ENCODE results near the gene TNRC18.
"Not testable (repeated sequence)": the region's sequence is repeated elsewhere in the genome, so short reads cannot be mapped to it uniquely, and the experiment has no call there.

TNRC18 gene

DNA sequence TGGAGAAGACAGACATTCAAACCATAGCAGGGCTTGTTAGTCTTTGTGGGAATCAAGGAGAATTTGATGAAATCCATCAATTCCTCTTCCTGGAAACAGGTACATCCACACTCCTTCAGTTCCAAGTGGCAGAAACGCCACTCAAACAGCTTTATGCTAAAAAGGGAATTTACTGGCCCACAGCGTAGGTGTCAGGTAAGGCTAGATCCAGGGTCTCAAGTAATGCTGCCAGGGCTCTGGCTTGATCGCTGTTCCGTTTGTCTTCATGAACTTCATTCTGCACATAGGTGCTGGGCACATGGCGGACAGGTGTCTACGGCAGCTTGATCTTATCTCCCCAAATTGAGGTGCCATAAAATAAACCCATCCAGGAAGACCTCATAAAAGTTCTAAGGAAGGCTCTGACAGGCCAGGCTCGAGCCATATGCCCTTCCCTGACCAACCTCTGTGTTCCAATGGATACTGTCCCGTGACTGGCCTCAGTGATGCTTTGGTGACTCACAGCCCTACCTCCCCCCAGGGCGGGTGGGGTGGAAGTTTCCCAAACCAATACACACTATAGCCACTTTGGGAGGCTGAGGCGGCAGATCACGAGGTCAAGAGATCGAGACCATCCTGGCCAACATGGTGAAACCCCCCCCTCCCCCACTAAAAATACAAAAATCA, 153.5 kb downstream of the TNRC18 start:
- not testable (repeated sequence) for H3K23ac ChIP-seq (ENCODE audit: low read length); H4K5ac ChIP-seq (ENCODE audit: low read length); H3K18ac ChIP-seq (ENCODE audit: low read length); H3K56ac ChIP-seq (ENCODE audit: low read length); H3K79me2 ChIP-seq (ENCODE audit: control insufficient read depth, insufficient read depth, low read length); H2BK5ac ChIP-seq (ENCODE audit: low read length); H3K4me2 ChIP-seq (ENCODE audit: low read length); H4K8ac ChIP-seq (ENCODE audit: low read depth, low read length); H2BK15ac ChIP-seq (replicated peaks; ENCODE audit: low read depth); DNase-seq; H3K4me3 ChIP-seq (ENCODE audit: low read length); H2BK120ac ChIP-seq (ENCODE audit: low read depth, low read length); H3K79me1 ChIP-seq (ENCODE audit: low read length); H3K4me1 ChIP-seq (ENCODE audit: control insufficient read depth, low read depth, low read length); H3K9ac ChIP-seq (ENCODE audit: low read length); H3K4ac ChIP-seq (ENCODE audit: low read depth, low read length); H2AK5ac ChIP-seq (ENCODE audit: low read length); H3K36me3 ChIP-seq (ENCODE audit: control insufficient read depth, insufficient read depth, low read length); H3K27ac ChIP-seq (ENCODE audit: low read depth, low read length); H3K27me3 ChIP-seq (ENCODE audit: insufficient read depth, low read length, poor library complexity)
- no CpG with 5 or more reads among the region's 12 CpGs for WGBS (ENCODE audit: extremely low coverage, insufficient coverage, low lambda C conversion rate)

DNA sequence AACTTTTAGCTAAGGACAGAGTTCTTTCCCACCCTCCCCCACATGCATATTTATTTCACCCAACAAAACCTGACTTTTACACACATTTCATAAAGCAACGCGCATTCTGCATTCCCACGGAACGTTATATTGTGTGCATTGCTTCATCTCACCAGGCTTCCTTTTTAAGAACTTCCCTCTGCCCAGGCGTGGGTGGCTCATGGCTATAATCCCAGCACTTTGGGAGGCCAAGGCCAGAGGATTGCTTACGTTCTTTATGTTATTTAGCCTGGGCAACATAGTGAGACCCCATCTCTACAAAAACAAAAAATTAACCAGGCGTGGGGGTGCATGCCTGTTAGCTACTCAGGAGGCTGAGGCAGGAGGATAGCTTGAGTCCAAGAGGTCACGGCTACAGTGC, 155.8 kb downstream of the TNRC18 start:
- H4K5ac ChIP-seq (ENCODE audit: low read length); H3K4me1 ChIP-seq (ENCODE audit: control insufficient read depth, low read depth, low read length); H3K36me3 ChIP-seq (ENCODE audit: control insufficient read depth, insufficient read depth, low read length); H2AK5ac ChIP-seq (ENCODE audit: low read length); H2BK5ac ChIP-seq (ENCODE audit: low read length); H3K23ac ChIP-seq (ENCODE audit: low read length); H3K79me1 ChIP-seq (ENCODE audit: low read length); H2BK120ac ChIP-seq (ENCODE audit: low read depth, low read length); H3K56ac ChIP-seq (ENCODE audit: low read length); H3K79me2 ChIP-seq (ENCODE audit: control insufficient read depth, insufficient read depth, low read length); H3K18ac ChIP-seq (ENCODE audit: low read length); H3K9ac ChIP-seq (ENCODE audit: low read length); H3K4me2 ChIP-seq (ENCODE audit: low read length); H3K4me3 ChIP-seq (ENCODE audit: low read length); H3K27me3 ChIP-seq (ENCODE audit: insufficient read depth, low read length, poor library complexity); H3K27ac ChIP-seq (ENCODE audit: low read depth, low read length); H4K8ac ChIP-seq (ENCODE audit: low read depth, low read length); H2BK15ac ChIP-seq (replicated peaks; ENCODE audit: low read depth); H3K4ac ChIP-seq (ENCODE audit: low read depth, low read length); DNase-seq: not testable (repeated sequence)
- no CpG with 5 or more reads among the region's 8 CpGs for WGBS (ENCODE audit: extremely low coverage, insufficient coverage, low lambda C conversion rate)

DNA sequence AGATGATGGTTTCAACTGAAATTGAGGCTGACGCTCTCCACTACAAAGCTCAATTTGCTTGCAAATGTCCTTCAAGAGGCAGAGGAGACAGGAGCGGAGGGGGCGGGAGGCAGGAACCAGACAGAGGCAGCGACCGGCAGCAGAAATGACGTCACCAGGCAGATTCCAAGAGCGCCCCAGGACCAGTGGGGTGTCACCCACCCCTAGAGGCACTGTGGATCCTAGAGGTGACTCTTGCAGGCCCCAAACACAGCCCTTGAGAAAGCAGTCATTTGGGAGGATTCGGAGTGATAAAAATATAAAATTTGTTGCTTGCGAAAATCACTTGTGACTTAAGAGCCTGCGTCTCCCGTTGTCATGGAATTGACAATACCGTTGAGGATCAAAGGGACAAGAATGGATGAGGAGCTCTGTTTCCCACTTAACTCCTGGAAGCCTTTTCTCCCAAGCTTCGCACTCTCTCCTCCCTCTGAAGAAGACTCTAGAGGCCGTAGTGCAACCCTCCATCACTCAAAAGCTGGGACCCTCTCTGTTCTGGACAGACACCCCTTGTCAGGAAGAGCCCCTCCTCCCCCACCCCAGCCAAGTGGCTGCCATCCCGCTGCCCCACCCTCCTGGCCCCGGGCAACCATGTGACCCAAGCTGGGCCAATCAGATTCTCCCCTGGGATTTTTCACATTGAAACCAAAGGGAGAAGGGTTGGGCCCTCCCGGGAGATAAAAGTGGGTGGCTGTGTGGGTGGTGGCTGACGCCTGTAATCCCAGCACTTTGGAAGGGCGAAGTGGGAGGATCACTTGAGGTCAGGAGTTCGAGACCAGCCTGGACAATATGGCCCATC, 157.2 kb downstream of the TNRC18 start:
- H2BK120ac ChIP-seq (ENCODE audit: low read depth, low read length), result no peak overlapping the region
- H3K79me1 ChIP-seq (ENCODE audit: low read length), result no peaks in the 10 kb centered on the region
- WGBS (ENCODE audit: extremely low coverage, insufficient coverage, low lambda C conversion rate), result no CpG with 5 or more reads among the region's 20 CpGs
- no peak overlapping the region for H4K5ac ChIP-seq (ENCODE audit: low read length)
- H3K27me3 ChIP-seq (ENCODE audit: insufficient read depth, low read length, poor library complexity), result no peaks in the 10 kb centered on the region
- H3K79me2 ChIP-seq (ENCODE audit: control insufficient read depth, insufficient read depth, low read length), result no peaks in the 10 kb centered on the region
- DNase-seq, result peak; percentile 72
- no peak overlapping the region for H3K4me3 ChIP-seq (ENCODE audit: low read length)
- H3K56ac ChIP-seq (ENCODE audit: low read length), result no peak overlapping the region
- H3K9ac ChIP-seq (ENCODE audit: low read length), result no peak overlapping the region
- H3K4me1 ChIP-seq (ENCODE audit: control insufficient read depth, low read depth, low read length), result no peaks in the 10 kb centered on the region
- no peak overlapping the region for H3K27ac ChIP-seq (ENCODE audit: low read depth, low read length)
- H3K4me2 ChIP-seq (ENCODE audit: low read length), result no peak overlapping the region
- H4K8ac ChIP-seq (ENCODE audit: low read depth, low read length), result no peak overlapping the region
- H3K4ac ChIP-seq (ENCODE audit: low read depth, low read length), result no peak overlapping the region
- H3K36me3 ChIP-seq (ENCODE audit: control insufficient read depth, insufficient read depth, low read length), result no peaks in the 10 kb centered on the region
- H3K23ac ChIP-seq (ENCODE audit: low read length), result no peak overlapping the region
- H2BK5ac ChIP-seq (ENCODE audit: low read length), result no peak overlapping the region
- H2BK15ac ChIP-seq (replicated peaks; ENCODE audit: low read depth), result no peak overlapping the region
- H3K18ac ChIP-seq (ENCODE audit: low read length), result no peak overlapping the region
- no peak overlapping the region for H2AK5ac ChIP-seq (ENCODE audit: low read length)

DNA sequence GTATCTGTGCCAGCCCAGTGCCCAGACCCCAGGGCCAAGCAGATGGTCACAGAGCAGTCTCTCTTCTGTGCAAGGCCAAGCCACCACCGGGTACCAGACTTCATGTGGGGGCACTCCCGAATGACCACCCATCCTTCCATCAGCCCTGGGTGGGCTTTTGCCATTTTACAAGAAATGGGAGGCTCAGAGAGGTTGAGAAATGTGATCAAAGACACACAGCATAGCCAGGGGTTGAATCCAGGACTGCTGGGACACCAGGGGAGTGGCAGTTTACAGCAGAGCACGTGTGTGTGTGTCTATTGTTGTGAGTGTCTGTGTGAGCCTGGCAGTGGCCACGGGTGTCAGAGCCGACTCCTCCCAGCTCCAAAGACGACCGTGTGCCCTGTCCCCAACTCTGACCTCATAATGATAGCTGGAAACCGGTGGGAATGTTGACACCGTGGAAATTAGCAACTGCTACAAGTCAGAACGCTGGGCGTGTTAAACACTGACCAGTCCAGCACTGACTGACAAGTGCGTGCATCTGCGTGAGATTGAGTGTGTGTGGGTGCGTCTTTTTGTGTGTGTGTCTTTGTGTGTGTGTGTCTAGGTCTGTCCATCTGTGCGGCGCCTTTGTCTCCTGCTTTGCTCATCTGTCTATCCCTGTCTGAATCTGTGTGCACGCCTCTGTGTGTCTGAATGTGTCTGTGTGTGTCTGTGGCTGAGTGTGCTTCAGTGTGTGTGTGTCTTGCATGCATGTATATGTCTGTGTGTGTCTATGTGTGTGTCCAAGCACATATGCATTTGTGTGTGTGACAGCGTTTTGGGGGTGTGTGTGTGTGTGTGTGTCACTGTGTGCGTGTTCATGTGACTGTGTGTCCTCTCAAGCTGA, 158.1 kb downstream of the TNRC18 start:
- Histone ChIP-seq H3K18ac (ENCODE audit: low read length) (no peak overlapping the region), H3K4me3 (ENCODE audit: low read length) (no peak overlapping the region), H2BK15ac (replicated peaks; ENCODE audit: low read depth) (no peak overlapping the region), H4K8ac (ENCODE audit: low read depth, low read length) (no peak overlapping the region), H3K9ac (ENCODE audit: low read length) (no peak overlapping the region), H3K36me3 (ENCODE audit: control insufficient read depth, insufficient read depth, low read length) (no peaks in the 10 kb centered on the region), H3K79me1 (ENCODE audit: low read length) (no peaks in the 10 kb centered on the region), H2BK5ac (ENCODE audit: low read length) (no peak overlapping the region), H3K27ac (ENCODE audit: low read depth, low read length) (no peak overlapping the region), H4K5ac (ENCODE audit: low read length) (no peak overlapping the region), H3K4me1 (ENCODE audit: control insufficient read depth, low read depth, low read length) (no peaks in the 10 kb centered on the region), H3K79me2 (ENCODE audit: control insufficient read depth, insufficient read depth, low read length) (no peaks in the 10 kb centered on the region), H3K27me3 (ENCODE audit: insufficient read depth, low read length, poor library complexity) (no peaks in the 10 kb centered on the region), H3K23ac (ENCODE audit: low read length) (no peak overlapping the region), H2BK120ac (ENCODE audit: low read depth, low read length) (no peak overlapping the region), H3K4ac (ENCODE audit: low read depth, low read length) (no peak overlapping the region), H3K4me2 (ENCODE audit: low read length) (no peak overlapping the region), H3K56ac (ENCODE audit: low read length) (peak overlapping the region; percentile 25), H2AK5ac (ENCODE audit: low read length) (no peak overlapping the region)
- no CpG with 5 or more reads among the region's 19 CpGs for WGBS (ENCODE audit: extremely low coverage, insufficient coverage, low lambda C conversion rate)
- DNase-seq, result no peak

DNA sequence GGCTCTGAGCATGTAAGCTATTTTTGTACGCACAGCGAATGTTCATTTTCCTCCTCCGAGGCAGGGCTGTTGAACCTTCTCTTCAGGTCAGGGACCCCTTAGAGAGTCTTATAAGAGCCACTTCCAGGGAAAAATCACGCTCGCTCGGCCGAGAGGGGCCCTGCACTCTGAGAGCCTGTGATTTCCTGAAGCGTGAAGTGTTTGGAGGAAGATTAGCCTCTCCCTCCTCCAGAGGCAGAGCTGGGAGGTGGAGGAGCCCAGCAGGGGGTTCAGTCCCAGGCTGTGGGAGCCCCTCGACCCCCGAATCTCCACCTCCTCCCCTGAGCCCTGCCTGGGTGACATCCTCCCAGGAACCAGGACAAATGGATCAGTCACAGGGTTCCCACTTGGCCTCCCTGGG, 160.6 kb downstream of the TNRC18 start:
- H4K8ac ChIP-seq (ENCODE audit: low read depth, low read length); H2BK120ac ChIP-seq (ENCODE audit: low read depth, low read length); H3K9ac ChIP-seq (ENCODE audit: low read length); DNase-seq; H3K23ac ChIP-seq (ENCODE audit: low read length); H3K56ac ChIP-seq (ENCODE audit: low read length); H3K79me2 ChIP-seq (ENCODE audit: control insufficient read depth, insufficient read depth, low read length); H3K18ac ChIP-seq (ENCODE audit: low read length); H3K79me1 ChIP-seq (ENCODE audit: low read length); H3K4me1 ChIP-seq (ENCODE audit: control insufficient read depth, low read depth, low read length); H2AK5ac ChIP-seq (ENCODE audit: low read length); H3K36me3 ChIP-seq (ENCODE audit: control insufficient read depth, insufficient read depth, low read length); H4K5ac ChIP-seq (ENCODE audit: low read length); H3K4me2 ChIP-seq (ENCODE audit: low read length); H3K27me3 ChIP-seq (ENCODE audit: insufficient read depth, low read length, poor library complexity); H2BK5ac ChIP-seq (ENCODE audit: low read length); H3K4ac ChIP-seq (ENCODE audit: low read depth, low read length); H2BK15ac ChIP-seq (replicated peaks; ENCODE audit: low read depth); H3K27ac ChIP-seq (ENCODE audit: low read depth, low read length); H3K4me3 ChIP-seq (ENCODE audit: low read length): not testable (repeated sequence)
- WGBS (ENCODE audit: extremely low coverage, insufficient coverage, low lambda C conversion rate), result no CpG with 5 or more reads among the region's 10 CpGs
